ENCODE data around the gene USP28.
"Not testable (repeated sequence)": the region's sequence is repeated elsewhere in the genome, so short reads cannot be mapped to it uniquely, and the experiment has no call there.

USP28 gene

DNA sequence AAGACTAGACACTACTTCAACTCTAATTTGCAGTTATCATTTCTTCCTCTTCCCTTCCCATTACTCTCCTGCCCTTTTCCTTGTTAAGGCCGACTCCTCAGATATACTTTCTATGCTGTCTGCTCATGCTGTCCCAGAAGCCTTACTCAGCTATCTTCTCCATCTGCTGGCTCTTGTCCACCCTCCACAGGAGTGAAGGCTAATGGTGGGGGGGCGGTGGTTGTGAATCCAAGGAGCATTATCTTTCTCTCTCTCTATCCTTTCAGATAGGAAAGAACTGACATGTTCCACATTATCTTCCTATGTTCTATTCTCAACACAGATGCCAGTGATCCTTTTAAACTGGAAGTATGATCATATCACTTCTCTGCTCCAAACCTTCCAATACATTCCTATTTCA, 37.4 kb downstream of the USP28 start:
- no peak for DNase-seq (ENCODE audit: low read depth in 2 of 2)

DNA sequence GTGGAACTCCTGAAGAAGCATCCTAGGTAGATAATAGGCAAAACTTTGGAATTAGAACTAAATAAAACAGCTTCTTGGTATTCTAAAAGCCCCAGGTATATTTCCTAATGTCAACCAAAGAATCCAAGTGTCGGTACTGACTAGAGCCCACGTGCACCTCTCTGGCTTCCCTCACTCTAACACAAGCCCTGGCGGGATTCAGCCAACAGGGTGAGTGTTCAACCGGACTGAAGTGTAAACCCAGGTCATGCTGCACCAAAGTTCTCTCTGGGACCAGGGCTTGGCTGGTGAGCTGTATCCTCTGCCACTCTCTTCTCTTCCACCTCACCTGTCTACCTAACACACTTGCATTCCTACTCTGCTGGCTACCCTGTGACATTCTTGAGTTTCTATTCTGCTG, 40.1 kb downstream of the USP28 start:
- no peak for DNase-seq (ENCODE audit: low read depth in 2 of 2)

DNA sequence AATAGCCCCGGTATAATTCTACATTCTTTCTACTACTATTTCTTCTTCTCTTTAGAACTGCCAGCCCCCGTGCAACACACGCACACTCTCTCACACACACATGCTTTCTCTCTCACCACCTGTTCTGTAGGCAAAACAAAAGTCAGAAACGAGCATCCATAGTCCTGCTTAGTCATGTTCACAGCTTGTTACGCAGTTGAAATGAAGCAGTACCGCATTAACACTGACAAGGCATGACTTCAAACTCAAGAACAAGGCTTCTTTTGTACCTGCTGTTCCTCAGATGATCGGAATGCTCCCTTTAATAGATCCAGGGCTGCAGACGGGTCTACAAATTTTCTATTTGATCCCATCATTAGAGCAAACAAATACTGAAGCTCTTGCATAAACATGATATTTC, 42.2 kb downstream of the USP28 start:
- DNase-seq (ENCODE audit: low read depth in 2 of 2), result no peak

DNA sequence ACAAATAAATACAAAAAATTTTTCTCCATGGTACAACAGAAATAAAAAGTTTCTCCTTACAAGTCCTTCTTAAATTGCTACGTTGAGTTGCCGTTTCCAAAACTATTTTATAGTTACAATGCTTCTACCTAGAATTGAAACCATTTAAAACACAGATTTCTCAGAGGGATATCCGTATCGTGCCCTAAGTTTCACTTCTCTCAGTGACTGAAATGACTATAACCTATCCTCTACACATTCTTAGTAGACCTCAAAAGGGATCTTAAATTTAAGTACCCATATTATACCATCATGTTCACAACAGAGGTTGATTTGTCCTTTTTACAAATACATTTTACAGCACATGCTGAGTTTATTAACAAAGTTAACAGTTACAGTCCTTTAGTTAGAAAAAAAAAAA, 44.1 kb downstream of the USP28 start:
- no peak for DNase-seq (ENCODE audit: low read depth in 2 of 2)

DNA sequence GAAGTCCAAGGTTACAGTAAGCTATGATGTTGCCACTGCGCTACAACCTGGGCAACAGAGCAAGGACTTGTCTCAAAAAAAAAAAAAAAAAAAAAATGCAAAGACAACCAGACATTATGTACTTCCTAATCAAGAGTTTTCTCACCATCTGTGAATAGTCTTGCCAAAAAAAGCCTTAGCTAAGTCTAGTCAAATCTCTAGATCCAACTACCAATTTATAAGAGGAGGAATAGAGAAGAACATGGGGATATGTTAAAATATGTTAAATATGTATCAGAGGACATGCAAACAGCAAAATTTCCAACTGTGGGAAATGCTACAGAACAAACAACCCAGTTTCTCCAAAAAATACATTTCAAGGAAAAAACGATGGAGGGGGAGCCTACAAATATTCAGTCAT, 45.6 kb downstream of the USP28 start:
- no peak for DNase-seq (ENCODE audit: low read depth in 2 of 2)

DNA sequence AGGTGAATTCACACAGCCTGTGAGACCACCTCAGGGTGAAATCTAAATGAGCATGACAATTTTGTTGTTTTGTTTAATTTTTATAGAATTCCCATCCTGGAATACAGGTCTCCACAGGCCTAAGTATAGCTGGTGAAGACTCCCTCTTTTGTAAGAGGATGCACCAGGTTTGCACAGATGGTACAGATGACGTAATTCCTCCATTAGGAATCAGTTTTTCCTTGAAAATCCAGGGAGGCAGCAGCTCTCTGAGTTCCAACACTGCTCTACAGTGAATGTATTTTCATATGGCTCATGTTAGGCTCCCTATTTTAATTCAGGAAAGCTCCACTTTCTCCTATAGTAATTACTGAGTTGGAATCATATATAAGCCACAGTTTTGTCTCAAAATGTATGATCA, 47.2 kb downstream of the USP28 start:
- DNase-seq (ENCODE audit: low read depth in 2 of 2), result no peak

DNA sequence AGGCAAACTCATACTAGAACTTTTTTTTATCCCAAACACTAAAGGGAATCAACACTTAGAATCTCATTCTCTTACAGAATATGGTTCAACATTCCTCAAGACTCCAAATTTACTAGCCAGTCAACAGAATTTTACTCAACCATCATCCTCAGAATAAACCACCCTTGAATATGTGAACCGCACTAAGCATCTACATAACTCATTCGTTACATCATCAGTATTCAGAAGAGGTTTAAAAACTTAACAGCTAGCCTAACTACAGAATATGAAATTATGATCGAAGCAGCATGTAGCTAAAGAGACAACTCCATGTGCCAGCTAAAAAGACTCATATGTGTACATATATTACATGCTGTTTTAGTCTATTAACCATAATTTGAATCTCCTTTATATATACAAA, 47.9 kb downstream of the USP28 start:
- DNase-seq (ENCODE audit: low read depth in 2 of 2), result no peak

DNA sequence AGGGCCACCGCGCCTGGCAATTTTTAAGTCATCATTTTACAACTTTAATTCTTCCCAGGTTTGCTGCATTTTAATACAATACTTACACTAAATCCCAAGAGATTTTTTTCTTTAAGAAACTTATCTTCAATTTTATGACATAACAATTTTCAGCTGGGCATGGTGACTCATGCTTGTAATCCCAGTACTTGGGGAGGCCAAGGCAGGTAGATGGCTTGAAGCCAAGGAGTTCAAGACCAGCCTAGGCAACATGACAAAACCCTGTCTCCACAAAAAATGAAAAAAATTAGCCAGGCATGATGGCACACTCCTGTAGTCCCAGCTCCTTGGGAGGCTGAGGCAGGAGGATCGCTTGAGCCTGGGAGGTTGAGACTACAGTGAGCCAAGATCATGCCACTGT, 56.9 kb downstream of the USP28 start:
- no peak for DNase-seq (ENCODE audit: low read depth in 2 of 2)

DNA sequence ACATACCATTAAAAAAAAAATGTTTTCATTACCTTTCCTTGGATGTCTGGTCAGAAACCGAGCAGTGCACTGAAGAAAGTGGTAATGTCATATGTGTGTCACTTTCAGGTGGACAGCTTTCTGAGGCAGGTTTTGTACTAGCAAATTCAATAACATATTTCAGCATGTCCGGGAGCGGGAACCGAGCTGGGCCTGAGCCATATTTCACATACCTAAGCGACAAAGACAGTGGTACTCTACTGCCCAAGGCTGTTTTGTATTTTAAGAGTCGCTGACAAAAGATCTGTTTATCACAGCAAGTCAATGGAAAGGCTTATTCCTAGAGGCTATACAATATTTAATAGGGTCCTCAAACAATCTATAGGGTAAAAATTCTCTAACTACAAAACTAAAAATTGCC, 57.7 kb downstream of the USP28 start:
- DNase-seq (ENCODE audit: low read depth in 2 of 2), result no peak

DNA sequence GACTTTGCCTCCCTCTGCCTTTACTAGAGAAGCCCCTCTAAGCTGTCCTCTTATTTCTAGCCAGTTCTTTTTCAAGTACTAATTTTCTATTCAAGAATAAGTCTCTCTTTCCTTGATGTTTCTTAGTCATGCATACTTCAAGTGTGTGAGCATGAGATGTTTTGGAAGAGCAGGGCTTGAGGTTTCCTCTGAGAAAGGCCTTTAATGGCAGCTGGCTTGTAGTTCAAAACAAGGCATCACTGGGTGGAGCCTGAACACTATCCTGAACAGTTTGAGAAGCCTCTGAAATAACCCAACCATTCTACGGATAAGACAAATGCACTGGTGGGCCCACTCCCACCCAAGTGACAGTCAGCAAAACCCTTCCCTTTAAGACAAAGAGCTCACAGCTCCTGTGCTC, 58.2 kb downstream of the USP28 start:
- DNase-seq (ENCODE audit: low read depth in 2 of 2), result no peak

DNA sequence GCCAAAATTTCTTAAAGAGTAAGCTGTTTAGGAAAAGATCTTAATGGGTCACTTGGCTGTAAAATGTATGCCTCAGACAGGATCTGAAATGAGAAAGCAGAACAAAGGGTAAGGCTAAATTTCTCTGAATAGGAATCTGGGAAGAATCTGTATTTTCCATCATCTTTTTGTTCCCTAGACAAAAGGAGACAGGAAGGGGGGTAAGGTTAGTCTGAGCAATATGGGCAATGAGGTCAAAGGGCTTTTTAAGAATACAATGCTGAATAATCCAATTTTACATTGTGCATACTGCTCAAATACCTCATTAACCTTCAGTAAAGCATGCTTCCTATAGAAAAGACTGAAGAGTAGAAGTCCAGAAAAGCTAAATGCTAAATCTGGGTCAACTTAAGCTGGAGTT, 61.2 kb downstream of the USP28 start:
- no peak for DNase-seq (ENCODE audit: low read depth in 2 of 2)

DNA sequence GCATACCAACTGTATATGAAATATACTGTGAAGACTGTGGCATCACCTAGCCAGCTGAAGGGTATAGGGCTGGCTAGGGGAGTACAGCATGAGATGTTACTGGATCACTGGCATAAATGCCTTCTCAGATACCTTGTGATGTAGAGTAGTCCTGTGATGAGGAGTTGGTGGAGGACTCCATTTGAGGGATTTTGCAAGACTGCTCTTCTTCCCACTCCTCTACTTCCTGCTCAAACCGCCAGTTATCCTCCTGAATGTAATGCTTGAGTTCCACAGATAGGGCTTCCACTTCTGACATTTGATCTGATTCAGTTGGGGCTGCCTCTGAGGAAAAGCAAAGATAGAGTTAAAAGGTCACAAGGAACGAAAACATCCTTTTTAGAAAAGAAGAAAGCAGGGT, 66.4 kb downstream of the USP28 start:
- no peak for DNase-seq (ENCODE audit: low read depth in 2 of 2)

DNA sequence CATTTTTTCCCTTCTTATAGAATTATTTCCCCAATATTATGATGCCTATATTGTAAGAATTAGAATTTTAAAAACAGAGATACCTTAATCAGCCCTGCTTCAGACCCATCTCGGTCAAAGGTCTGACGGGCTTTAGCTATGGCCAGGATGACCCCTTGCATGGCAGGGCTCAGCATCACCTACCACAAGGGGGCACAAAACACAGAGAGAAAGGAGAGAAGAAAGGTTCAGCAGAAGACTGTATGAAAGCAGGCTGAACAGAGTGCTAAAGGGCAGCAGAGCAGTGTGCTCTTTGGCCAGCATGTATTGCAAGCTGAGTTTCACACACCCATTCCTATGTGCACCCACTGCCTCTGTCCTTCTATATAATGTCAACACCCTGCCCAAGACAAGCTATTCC, 69.0 kb downstream of the USP28 start:
- DNase-seq (ENCODE audit: low read depth in 2 of 2), result peak in 1 of 2 donors; percentile 4

DNA sequence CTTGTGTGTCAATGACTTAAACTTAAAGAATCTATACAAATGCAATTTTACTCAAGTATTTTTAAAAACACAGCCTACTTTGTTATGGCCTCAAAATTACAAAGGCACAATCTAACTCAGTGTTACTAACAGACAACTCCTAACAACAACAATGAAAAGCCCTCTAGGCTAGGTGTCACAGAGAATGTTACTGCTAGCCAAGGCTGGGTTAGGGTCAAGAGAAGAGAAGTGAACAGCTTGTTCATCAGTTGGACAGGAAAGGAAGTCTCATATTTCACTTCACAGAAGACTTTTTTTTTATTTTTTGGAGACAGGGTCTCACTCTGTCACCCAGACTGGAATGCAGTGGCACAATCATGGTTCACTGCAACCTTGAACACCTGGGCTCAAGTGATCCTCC, 69.7 kb downstream of the USP28 start:
- no peak for DNase-seq (ENCODE audit: low read depth in 2 of 2)

DNA sequence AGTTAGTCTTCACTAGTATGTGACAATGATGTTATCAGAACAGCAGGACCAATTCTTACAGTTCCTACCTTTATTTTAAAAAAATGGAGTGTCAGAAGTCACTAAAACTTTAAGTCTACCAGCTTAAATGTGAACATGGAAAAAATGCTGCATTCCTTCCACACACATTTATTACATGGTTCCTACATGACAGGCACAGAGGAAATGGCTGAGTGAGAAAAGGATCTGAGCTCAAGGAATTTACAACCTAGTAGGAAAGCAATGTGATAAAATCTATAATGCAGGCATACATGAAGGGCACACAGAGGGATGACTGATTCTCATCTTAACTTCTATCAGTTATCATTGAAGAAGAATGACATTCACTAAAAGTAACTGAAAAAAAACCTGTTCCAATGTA, 72.8 kb downstream of the USP28 start:
- DNase-seq (ENCODE audit: low read depth in 2 of 2), result no peak

DNA sequence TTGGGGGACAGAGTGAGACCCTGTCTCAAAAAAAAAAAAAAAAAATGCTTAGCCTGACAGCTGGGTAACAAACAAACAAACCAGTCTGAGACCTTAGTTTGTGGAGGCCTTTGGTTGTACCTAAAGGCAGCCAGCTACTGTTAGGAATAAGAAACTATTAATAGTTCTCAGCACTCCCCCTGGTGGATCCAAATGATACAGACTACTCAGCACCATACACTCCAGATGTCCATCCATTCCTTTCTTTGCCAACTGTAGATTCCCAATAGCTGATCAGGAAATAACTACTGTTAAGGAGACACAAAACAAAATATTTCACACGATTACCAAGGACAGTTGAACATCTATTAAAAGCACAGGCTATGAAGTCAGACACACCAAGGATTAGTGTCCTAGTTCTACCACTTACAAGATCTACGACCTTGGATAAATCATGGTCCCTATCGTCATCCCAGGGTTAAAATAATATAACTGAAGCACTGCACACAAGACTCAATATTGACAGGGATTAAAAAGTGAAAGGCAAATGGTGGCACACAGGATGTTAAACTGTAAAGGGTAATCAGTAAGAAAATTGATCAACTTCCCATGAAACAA, 78.6 kb downstream of the USP28 start:
- DNase-seq (ENCODE audit: low read depth in 2 of 2), result no peak

DNA sequence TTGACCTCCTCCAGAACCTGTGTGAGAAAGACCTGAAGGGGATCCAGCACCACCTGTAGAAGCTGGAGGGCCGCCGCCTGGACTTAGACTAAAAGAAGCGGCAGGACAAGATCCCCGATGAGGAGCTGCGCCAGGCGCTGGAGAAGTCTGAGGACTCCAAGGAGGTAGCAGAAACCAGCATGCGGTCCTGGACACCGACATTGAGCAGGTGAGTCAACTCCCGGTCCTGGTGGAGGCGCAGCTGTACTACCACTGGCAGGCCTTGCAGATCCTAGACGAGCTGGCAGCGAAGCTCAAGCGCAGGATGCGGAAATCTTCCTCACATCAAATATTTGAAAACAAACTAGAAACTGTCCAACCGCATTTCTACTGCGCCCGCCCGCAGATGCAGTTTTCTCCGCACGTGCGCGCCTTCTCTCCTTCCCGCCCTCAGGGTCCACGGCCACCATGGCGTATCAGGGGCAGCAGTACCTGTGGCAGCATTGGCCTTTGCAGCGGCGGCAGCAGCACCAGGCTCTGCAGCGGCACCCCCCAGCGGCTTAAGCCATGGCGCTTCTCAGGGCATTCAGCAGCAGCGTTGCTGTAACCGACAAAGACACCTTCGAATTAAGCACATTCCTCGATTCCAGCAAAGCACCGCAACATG, 85.6 kb downstream of the USP28 start:
- DNase-seq (ENCODE audit: low read depth in 2 of 2), result no peak

DNA sequence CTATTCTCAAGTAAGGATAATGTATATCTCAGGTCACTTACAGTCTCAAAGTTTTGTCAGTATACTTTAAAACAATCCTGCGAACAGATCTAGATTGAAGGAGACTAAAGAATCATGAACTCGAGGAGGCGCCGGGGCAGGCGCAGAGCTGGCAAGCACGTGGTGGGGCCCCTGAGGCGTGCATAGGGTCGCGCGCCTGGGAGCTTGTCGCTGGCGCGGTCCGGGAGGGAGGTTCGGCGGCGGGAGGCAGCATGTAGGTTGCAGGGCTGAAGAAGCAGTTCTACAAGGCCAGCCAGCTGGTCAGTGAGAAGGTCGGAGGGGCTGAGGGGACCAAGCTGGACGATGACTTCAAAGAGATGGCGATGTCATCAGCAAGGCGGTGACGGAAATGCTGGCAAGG, 86.4 kb downstream of the USP28 start:
- DNase-seq (ENCODE audit: low read depth in 2 of 2), result not testable (repeated sequence)

DNA sequence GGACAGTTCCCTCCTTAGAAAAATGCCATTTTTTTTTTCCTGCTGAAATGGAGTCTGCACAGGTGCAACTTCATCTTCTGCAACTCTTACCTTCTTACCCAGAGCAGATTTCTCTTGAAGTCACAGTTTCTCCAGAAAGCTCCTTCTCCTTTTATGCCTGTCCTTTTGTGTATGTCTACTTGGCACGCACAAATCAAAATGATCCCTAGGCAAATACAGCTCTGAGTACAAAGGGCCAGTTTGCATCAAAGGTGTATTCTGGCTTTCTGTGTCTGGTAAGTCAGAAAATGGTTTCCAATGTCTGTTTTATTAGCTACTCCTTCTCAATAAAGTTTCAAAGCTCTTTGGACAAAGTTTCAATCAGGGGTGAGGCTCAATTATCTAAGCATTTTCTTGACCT, 93.2 kb downstream of the USP28 start:
- DNase-seq (ENCODE audit: low read depth in 2 of 2), result no peak

DNA sequence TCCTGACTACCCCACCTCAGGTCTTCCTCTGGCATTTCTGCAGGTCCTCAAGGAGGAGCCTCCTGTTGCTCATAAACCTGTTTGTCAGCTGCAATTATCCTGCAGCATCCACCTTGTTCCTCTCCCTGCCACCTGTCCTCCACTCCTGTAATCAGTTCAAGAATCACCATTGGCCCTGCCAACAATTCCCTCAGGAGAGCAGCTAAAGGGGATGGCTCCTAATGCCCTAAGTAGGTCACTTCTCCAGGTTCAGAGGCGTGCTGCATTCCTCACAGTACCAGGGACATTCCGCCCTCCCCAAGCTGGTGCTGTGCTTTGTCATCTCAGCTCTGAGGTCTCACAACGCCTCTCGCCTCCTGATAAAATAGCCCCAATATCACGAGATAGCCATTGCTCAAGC, 93.7 kb downstream of the USP28 start:
- DNase-seq (ENCODE audit: low read depth in 2 of 2), result no peak

DNA sequence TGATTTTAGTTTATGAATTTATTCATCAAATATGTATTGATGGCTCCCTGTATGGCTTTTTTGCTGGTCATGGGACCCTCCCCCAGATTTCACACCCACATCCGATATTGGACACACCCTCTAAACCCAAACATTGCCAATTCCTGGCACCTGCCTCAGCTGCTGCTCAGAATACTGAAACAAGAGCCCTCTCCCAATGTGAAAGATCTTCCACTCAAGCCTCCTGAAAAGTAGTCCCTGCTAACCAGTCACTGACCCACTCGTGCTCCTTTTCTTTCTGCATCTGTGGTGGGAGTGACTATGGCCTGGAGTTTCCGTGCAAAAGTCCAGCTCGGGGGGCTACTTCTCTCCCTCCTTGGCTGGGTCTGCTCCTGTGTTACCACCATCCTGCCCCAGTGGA, 95.9 kb downstream of the USP28 start, which contains the start of gene CLDN25:
Gene CLDN25 (plus strand): TSS at position 301 of the 400 bp plus-strand sequence. CDS start 0 bp downstream, at position 301.
- no peak for DNase-seq (ENCODE audit: low read depth in 2 of 2)

DNA sequence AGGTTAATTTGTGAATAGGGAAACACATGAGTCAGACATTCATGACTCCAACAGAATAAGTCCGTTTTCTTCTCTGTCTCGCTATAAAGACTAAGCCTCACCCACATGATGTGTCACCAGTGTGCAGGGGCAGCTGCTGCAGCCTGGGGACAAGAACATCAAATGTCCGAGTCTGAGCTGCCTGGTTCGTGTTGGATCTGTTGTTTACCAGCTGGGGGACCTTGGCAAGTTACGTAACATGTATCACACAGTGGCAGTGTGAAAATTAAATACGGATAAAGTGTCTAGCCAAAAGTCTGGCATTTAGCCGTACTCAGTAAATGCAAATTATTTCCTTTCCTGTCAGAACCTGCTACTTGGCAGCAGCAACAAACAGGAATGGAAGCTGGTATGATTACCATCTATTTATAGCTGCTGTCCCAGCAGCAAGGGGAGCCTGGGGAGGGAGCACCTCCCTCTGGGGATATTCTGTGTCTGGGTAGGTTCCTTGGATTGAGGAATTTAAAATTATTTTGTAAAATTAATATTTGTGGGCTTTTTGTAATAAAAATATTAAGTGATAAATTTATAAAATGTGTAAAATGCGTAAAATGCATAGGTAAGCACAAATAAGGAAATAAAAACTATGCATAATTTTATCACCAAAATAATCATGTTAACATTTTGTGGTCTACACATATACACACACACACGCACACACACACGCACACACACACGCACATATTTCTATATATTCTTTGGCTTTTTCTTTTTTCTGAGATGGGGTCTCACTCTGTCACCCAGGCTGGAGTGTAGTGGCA, 97.1 kb downstream of the USP28 start:
- no peak for DNase-seq (ENCODE audit: low read depth in 2 of 2)

DNA sequence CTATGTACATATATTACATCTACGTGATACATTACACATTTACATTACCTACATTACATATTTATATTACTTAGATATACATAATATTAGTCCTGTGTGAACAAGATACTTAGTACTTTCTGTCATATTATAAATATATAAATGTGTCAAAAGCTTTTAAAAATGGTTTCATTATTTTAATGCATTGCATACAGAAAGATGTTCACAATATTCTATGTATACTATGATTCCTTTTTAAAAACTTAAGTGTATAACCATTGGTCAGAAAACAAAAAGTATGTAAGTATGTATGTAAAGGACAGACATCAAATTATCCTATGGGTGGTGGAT, 101.2 kb downstream of the USP28 start:
- no peak for DNase-seq (ENCODE audit: low read depth in 2 of 2)
